ENCODE results near the gene PGAP3. TPM values are rescaled to one million over a fixed set of nuclear protein-coding genes. Genes with fewer than 3 reads are reported as not detected.
A peak's percentile ranks its signal among the peaks of the same experiment; 100 is the strongest.

PGAP3 gene
- total RNA-seq, 2 donors from 2014 or later: 22.6 to 29.3 TPM

- Mint-ChIP-seq H3K4me1 (peaks cover 8% of the 10 kb centered on the region), H3K4me3 (no peak overlapping the region), H3K9me3 (no peaks in the 10 kb centered on the region), H3K27ac (no peak overlapping the region), H3K36me3 (ENCODE audit: low read depth) (peaks cover 11% of the 10 kb centered on the region), H3K27me3 (ENCODE audit: insufficient read depth) (peaks cover 33% of the 10 kb centered on the region)
- TF ChIP-seq CTCF (conservative IDR thresholded peaks at IDR 0.05): no peak
- Histone ChIP-seq H3K27me3 (ENCODE audit: control insufficient read depth, insufficient read depth, low read length, poor library complexity, severe bottlenecking) (peaks cover 25% of the 10 kb centered on the region), H3K36me3 (ENCODE audit: control insufficient read depth, insufficient read depth, low read length) (peaks cover 11% of the 10 kb centered on the region), H3K4me3 (ENCODE audit: low read length) (no peak overlapping the region), H3K9ac (ENCODE audit: extremely low read depth, low read length, poor library complexity, severe bottlenecking) (no peak overlapping the region), H3K4me1 (ENCODE audit: control insufficient read depth, insufficient read depth, low read length) (no peaks in the 10 kb centered on the region), H3K27ac (ENCODE audit: low read depth, low read length) (peak overlapping the region; percentile 29), H3K9me3 (ENCODE audit: control insufficient read depth, low read length) (no peaks in the 10 kb centered on the region)
- DNase-seq: no peak
- WGBS, 2 experiments (ENCODE audit: insufficient coverage in 1 of 2, insufficient read length in 1 of 2): no CpG with 5 or more reads among the region's 4 CpGs
Observed at GRCh38 chr17:39663340-39663687, 24.5 kb downstream of the PGAP3 start.

- H3K27me3 Mint-ChIP-seq (ENCODE audit: insufficient read depth): peaks cover 29% of the 10 kb centered on the region
- H3K4me1 Mint-ChIP-seq: peaks cover 8% of the 10 kb centered on the region
- no peak for DNase-seq
- no peak overlapping the region for H3K27ac Mint-ChIP-seq
- Histone ChIP-seq H3K4me1 (ENCODE audit: control insufficient read depth, insufficient read depth, low read length) (no peaks in the 10 kb centered on the region), H3K9me3 (ENCODE audit: control insufficient read depth, low read length) (no peaks in the 10 kb centered on the region), H3K9ac (ENCODE audit: extremely low read depth, low read length, poor library complexity, severe bottlenecking) (no peak overlapping the region), H3K27me3 (ENCODE audit: control insufficient read depth, insufficient read depth, low read length, poor library complexity, severe bottlenecking) (peaks cover 19% of the 10 kb centered on the region), H3K36me3 (ENCODE audit: control insufficient read depth, insufficient read depth, low read length) (peaks cover 11% of the 10 kb centered on the region), H3K4me3 (ENCODE audit: low read length) (no peak overlapping the region), H3K27ac (ENCODE audit: low read depth, low read length) (peak overlapping the region; percentile 29)
- no peaks in the 10 kb centered on the region for H3K9me3 Mint-ChIP-seq
- H3K36me3 Mint-ChIP-seq (ENCODE audit: low read depth): peaks cover 13% of the 10 kb centered on the region
- TF ChIP-seq CTCF (conservative IDR thresholded peaks at IDR 0.05): no peak
- no peak overlapping the region for H3K4me3 Mint-ChIP-seq
- 89% methylated on average over 10 to 22 of the region's 22 CpGs for WGBS, 2 experiments (ENCODE audit: insufficient coverage in 1 of 2, insufficient read length in 1 of 2)
Observed at GRCh38 chr17:39662551-39663339, 25.1 kb downstream of the PGAP3 start.

GRCh38 chr17:39661744-39662541 lies 25.9 kb downstream of the PGAP3 start:
- peaks cover 11% of the 10 kb centered on the region for H3K27me3 ChIP-seq (ENCODE audit: control insufficient read depth, insufficient read depth, low read length, poor library complexity, severe bottlenecking)
- no peak overlapping the region for H3K9ac ChIP-seq (ENCODE audit: extremely low read depth, low read length, poor library complexity, severe bottlenecking)
- H3K27ac Mint-ChIP-seq: no peak overlapping the region
- H3K4me3 ChIP-seq (ENCODE audit: low read length): no peak overlapping the region
- H3K36me3 Mint-ChIP-seq (ENCODE audit: low read depth): peaks cover 14% of the 10 kb centered on the region
- DNase-seq: no peak
- TF ChIP-seq CTCF (conservative IDR thresholded peaks at IDR 0.05): no peak
- peaks cover 11% of the 10 kb centered on the region for H3K36me3 ChIP-seq (ENCODE audit: control insufficient read depth, insufficient read depth, low read length)
- H3K4me1 ChIP-seq (ENCODE audit: control insufficient read depth, insufficient read depth, low read length): no peaks in the 10 kb centered on the region
- peaks cover 8% of the 10 kb centered on the region for H3K4me1 Mint-ChIP-seq
- H3K9me3 ChIP-seq (ENCODE audit: control insufficient read depth, low read length): no peaks in the 10 kb centered on the region
- H3K27ac ChIP-seq (ENCODE audit: low read depth, low read length): no peak overlapping the region
- peaks cover 23% of the 10 kb centered on the region for H3K27me3 Mint-ChIP-seq (ENCODE audit: insufficient read depth)
- WGBS, 2 experiments (ENCODE audit: insufficient coverage in 1 of 2, insufficient read length in 1 of 2): 89 to 100% methylated on average over 2 to 8 of the region's 8 CpGs
- H3K4me3 Mint-ChIP-seq: no peak overlapping the region
- no peaks in the 10 kb centered on the region for H3K9me3 Mint-ChIP-seq
